Skeletal muscle satellite cell (primary cell): ENCODE measurements around the gene MYT1.

Experiments used
- H3K27me3 ChIP-seq: 2 replicates; pipeline ENCODE4 v1.7.0; 2013; ENCODE audit warnings: low read length; ENCODE audit not compliant: control insufficient read depth, insufficient read depth
- H3K36me3 ChIP-seq: 2 replicates; pipeline ENCODE4 v1.7.0; 2013; ENCODE audit warnings: mild to moderate bottlenecking, control low read depth, low read length; ENCODE audit not compliant: insufficient read depth
- H3K4me1 ChIP-seq: 2 replicates; pipeline ENCODE4 v1.7.0; 2013; ENCODE audit warnings: low read length; ENCODE audit not compliant: control insufficient read depth, insufficient read depth
- H3K4me2 ChIP-seq: 2 replicates; pipeline ENCODE4 v1.7.0; 2013; ENCODE audit warnings: mild to moderate bottlenecking, low read length
- H3K4me3 ChIP-seq: 2 replicates; pipeline ENCODE4 v1.7.0; 2013; ENCODE audit warnings: low read length
- H3K9ac ChIP-seq: 2 replicates; pipeline ENCODE4 v1.7.0; 2013; ENCODE audit warnings: mild to moderate bottlenecking, low read depth, low read length, moderate library complexity
- H3K9me3 ChIP-seq: replicated peaks from 2 replicates; pipeline ENCODE4 v1.7.0; 2013; ENCODE audit warnings: mild to moderate bottlenecking, control low read depth, low read length

Gene MYT1

DNA sequence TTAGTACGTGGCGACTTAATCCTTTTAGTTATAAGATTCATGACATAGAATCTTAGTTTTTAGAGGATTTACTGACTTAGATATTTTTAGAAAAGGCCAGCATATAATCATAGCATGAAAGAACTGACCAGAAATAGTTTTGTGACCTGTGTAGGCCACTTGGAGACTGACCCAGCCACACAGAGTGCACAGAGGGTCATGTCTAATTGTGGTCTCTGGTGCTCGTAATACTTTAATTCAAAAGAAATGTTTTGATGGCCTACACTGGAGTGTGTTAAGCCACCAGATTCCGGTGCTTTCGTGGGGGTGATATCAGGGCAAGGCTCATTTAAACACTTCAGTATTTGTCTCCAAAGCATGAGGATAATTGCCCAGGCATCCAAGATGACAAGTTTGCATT lies 102.7 kb downstream of the MYT1 start:
- Histone ChIP-seq H3K9me3 (no peaks in the 10 kb centered on the region), H3K9ac (no peak overlapping the region), H3K4me3 (no peak overlapping the region), H3K4me1 (no peaks in the 10 kb centered on the region), H3K36me3 (peaks cover 15% of the 10 kb centered on the region), H3K4me2 (no peak overlapping the region), H3K27me3 (no peaks in the 10 kb centered on the region)

DNA sequence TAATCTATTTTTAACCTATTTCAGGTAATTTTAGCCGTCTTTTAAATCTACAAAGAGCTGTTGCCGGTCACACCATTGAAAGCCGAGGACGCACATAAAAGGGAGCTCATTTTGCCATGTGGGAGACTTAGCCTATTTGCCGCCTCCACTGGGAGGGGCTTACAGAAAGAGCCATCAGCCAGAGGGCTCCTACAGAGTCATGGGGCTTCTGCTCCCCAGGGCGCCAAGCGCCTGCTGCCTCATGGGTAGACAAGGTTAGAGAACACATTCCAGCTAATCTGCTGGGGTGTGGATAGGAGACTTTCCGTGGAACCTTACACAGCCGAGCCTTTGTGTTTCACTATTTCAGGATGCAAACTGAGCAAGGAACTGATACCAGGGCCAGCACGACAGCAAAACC lies 103.9 kb downstream of the MYT1 start:
- Histone ChIP-seq H3K36me3 (peaks cover 17% of the 10 kb centered on the region), H3K9ac (no peak overlapping the region), H3K4me2 (no peak overlapping the region), H3K9me3 (no peaks in the 10 kb centered on the region), H3K27me3 (no peaks in the 10 kb centered on the region), H3K4me3 (no peak overlapping the region), H3K4me1 (no peaks in the 10 kb centered on the region)

DNA sequence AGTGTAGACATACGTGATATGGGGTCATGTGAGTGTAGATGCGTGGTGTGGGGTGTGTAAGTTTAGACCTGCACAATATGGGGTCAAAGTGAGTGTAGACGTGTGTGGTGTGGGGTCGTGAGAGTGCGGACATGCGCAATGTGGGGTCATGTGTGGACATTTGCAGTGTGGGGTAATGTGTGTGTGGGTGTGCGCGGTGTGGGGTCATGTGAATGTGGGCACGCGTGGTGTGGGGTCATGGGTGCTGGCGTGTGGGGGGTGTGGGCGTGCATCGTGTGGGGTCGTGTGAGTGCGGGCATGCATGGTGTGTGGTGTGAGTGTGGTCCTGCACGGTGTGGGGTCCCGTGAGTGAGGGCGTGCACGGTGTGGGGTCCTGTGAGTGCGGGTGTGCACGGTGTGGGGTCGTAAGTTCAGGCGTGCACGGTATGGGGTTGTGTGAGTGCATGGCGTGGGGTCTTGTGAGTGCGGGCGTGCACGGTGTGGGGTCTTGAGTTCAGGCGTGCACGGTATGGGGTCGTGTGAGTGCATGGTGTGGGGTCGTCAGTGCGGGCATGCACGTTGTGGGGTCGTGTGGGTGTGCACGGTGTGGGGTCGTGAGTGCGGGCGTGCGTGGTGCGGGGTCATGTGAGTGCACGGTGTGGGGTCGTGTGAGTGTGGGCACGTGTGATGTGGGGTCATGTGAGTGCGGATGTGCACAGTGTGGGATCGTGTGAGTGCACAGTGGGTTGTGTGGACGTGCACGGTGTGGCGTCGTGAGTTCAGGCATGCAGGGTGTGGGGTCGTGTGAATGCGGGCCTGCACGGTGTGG lies 105.6 kb downstream of the MYT1 start:
- no peak overlapping the region for H3K4me2 ChIP-seq
- no peaks in the 10 kb centered on the region for H3K27me3 ChIP-seq
- H3K4me3 ChIP-seq: no peak overlapping the region
- no peak overlapping the region for H3K9ac ChIP-seq
- no peaks in the 10 kb centered on the region for H3K9me3 ChIP-seq
- H3K4me1 ChIP-seq: no peaks in the 10 kb centered on the region
- H3K36me3 ChIP-seq: peaks cover 24% of the 10 kb centered on the region

DNA sequence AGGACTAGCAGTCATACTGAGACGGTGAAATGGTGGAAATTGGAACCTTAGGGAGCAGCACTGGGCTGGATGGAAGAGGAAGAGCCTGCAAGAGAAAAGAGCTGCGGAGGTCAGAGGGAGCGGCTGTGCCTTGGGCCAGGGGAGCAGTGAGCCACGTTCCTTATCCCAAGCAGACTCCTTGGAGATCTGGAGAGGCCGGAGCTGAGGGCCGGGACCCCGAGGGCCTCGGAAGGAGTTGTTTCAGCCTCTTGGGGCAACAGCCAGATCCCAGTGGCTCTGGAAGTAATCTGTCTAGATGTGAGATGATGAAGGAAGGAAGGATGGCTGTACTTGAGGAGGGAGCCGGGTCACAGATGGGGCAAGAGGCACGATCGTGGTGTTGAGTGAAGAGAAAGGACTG lies 107.4 kb downstream of the MYT1 start:
- no peak overlapping the region for H3K4me3 ChIP-seq
- no peak overlapping the region for H3K4me2 ChIP-seq
- H3K36me3 ChIP-seq: peaks cover 21% of the 10 kb centered on the region
- no peaks in the 10 kb centered on the region for H3K27me3 ChIP-seq
- H3K9ac ChIP-seq: no peak overlapping the region
- H3K9me3 ChIP-seq: no peaks in the 10 kb centered on the region
- H3K4me1 ChIP-seq: no peaks in the 10 kb centered on the region

DNA sequence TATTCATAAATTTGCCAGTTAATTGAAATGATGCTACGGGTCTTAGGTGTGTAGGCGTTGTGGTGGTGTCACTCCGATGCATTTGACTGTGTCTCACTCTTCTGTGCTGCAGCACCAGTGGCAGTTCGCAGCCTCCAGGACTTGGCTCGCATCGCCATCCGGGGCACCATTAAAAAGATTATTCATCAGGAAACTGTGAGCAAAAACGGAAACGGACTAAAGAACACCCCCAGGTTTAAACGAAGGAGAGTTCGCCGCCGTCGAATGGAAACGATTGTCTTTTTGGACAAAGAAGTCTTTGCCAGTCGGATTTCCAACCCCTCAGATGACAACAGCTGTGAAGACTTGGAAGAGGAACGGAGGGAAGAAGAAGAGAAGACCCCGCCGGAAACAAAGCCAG lies 108.9 kb downstream of the MYT1 start:
- H3K4me1 ChIP-seq: peaks cover 4% of the 10 kb centered on the region
- H3K4me2 ChIP-seq: no peak overlapping the region
- H3K9me3 ChIP-seq: no peaks in the 10 kb centered on the region
- H3K4me3 ChIP-seq: no peak overlapping the region
- no peak overlapping the region for H3K9ac ChIP-seq
- H3K36me3 ChIP-seq: peaks cover 20% of the 10 kb centered on the region
- H3K27me3 ChIP-seq: no peaks in the 10 kb centered on the region

DNA sequence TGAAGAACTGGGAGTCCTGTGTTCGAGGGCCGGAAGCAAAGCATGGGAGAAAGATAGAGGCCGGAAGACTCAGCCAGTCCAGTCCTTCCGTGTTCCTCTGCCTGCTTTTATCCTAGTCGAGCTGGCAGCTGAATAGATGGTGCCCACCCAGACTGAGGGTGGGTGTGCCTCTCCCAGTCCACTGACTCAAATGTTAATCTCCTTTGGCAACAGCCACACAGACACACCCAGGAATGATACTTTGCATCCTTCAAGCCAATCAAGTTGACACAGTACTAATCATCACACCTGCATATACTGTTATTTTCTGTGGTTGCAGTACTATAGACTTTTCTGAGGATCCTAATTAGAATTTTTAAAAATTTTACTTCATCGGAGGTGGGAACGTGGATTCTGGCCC lies 112.6 kb downstream of the MYT1 start:
- H3K4me2 ChIP-seq: no peak overlapping the region
- H3K9me3 ChIP-seq: no peaks in the 10 kb centered on the region
- H3K27me3 ChIP-seq: peaks cover 5% of the 10 kb centered on the region
- peaks cover 10% of the 10 kb centered on the region for H3K36me3 ChIP-seq
- no peak overlapping the region for H3K9ac ChIP-seq
- H3K4me1 ChIP-seq: peaks cover 4% of the 10 kb centered on the region
- no peak overlapping the region for H3K4me3 ChIP-seq

DNA sequence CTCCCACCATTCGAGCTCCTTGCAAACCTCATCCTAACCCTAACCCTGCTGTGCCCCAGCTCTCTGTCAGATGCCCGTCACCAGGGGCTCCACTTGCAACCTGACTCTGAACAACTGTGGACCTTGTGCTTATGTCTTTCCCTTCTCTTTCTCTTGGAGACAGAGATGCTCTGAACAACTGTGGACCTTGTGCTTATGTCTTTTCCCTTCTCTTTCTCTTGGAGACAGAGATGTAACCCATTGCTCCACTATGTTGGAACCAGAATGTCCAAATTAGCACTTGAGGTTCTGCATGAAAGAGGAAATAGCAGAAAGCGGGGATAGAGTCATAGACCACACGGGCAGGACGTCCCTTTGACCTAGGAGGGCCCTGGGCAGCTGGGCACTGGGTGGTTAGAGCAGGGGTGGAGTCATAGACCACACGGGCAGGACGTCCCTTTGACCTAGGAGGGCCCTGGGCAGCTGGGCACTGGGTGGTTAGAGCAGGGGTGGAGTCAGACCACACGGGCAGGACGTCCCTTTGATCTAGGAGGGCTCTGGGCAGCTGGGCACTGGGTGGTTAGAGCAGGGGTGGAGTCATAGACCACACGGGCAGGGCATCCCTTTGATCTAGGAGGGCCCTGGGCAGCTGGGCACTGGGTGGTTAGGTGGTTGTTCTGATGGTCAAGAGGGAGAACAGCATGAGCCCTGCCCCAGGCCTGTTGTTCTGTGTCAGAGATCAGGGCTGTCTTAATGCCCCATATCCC lies 113.5 kb downstream of the MYT1 start:
- Histone ChIP-seq H3K9ac (no peak overlapping the region), H3K4me2 (no peak overlapping the region), H3K4me3 (no peak overlapping the region), H3K27me3 (peaks cover 5% of the 10 kb centered on the region), H3K4me1 (peaks cover 4% of the 10 kb centered on the region), H3K36me3 (peaks cover 8% of the 10 kb centered on the region), H3K9me3 (no peaks in the 10 kb centered on the region)

DNA sequence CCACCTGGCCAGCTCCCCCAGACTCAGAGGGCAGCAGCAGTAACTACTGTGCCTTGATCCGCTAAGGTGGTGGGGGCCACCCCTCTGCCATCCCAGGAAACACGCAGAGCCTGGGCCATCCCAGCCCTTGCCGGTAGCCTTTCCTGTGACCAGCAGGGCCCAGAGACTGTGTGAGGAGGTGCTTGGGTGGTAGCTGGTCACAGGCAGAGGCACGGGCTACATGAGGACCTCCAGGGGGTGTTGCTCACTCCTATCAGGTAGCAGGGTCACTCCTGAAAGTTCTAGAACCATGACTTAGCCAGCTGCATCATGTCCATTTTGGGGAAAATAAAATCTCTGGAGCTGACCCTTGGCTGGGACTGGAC lies 114.0 kb downstream of the MYT1 start:
- no peak overlapping the region for H3K4me2 ChIP-seq
- peaks cover 5% of the 10 kb centered on the region for H3K36me3 ChIP-seq
- H3K9me3 ChIP-seq: no peaks in the 10 kb centered on the region
- no peak overlapping the region for H3K9ac ChIP-seq
- H3K4me3 ChIP-seq: no peak overlapping the region
- H3K4me1 ChIP-seq: peaks cover 4% of the 10 kb centered on the region
- H3K27me3 ChIP-seq: peaks cover 6% of the 10 kb centered on the region

DNA sequence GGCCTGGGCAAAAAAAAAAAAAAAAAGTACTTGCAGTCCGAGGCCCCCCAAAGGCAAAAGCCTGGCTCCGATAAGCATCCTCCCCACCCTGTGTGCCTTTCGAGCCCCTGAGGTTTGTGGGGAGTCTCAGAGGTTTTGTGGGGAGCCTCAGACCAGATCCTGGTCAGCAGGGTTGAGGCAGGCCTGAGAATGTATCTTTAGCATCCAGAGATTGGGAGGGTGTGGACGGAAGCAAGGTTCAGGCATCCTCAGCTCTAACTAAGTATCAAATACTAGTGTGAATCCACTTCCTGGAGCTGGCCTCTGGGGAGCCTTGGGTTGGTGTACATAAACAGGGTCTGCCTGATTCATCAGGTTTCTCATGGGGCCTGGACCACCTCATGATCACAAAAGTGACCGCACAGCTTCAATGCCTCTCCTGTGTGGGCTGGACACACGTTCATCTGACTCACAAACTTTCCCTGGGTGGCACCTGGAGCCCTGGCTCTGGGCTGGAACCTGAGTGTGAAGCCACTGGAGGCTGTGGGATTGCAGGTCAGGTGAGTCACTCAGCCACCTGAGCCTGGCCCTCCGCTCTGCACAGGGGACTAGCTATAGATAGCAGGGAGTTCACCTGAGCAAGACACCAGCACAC lies 115.7 kb downstream of the MYT1 start:
- Histone ChIP-seq H3K36me3 (no peaks in the 10 kb centered on the region), H3K4me1 (peaks cover 4% of the 10 kb centered on the region), H3K27me3 (peaks cover 12% of the 10 kb centered on the region), H3K4me3 (no peak overlapping the region), H3K4me2 (no peak overlapping the region), H3K9ac (no peak overlapping the region), H3K9me3 (no peaks in the 10 kb centered on the region)

DNA sequence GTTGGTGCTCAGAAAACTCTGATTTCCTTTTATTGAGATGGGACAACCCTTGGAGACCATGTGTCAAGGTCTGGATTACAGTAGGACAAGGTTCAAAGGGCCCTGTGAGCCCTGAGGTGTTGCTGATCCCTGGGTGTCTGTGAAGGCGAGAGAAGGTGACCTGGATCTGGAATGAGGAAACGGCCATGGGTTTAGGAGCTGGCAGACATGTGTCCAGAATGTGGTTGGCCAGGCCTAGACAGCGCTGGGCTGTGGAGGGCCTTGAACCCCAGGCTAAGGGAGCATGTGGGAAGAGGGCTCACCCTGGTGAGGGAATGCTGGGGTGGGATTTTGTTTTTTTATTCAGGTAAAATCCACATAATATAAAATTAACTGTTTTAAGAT lies 116.2 kb downstream of the MYT1 start:
- no peak overlapping the region for H3K4me3 ChIP-seq
- H3K4me2 ChIP-seq: no peak overlapping the region
- H3K4me1 ChIP-seq: peaks cover 4% of the 10 kb centered on the region
- no peaks in the 10 kb centered on the region for H3K9me3 ChIP-seq
- H3K27me3 ChIP-seq: peaks cover 12% of the 10 kb centered on the region
- no peaks in the 10 kb centered on the region for H3K36me3 ChIP-seq
- no peak overlapping the region for H3K9ac ChIP-seq

DNA sequence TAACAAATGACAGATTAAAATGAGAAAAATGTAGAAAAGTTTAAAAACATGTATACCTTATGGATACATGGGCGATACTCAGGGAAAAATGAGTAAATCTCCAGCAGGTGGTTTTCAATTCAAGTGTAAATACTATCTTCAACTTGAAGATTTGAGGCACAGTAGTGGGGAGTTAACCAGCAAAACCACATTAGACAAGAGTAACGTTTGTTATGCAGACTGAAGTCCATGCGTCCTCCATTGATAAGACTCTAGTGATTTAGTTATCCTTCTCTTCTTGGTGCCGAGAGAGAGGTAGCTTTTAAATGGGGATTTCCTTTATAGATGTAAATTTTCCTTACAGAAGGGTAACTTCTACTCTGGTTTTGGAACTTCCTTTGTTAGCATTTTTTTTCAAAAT lies 119.4 kb downstream of the MYT1 start:
- H3K36me3 ChIP-seq: no peaks in the 10 kb centered on the region
- H3K9me3 ChIP-seq: no peaks in the 10 kb centered on the region
- no peak overlapping the region for H3K9ac ChIP-seq
- H3K4me3 ChIP-seq: no peak overlapping the region
- no peaks in the 10 kb centered on the region for H3K4me1 ChIP-seq
- no peak overlapping the region for H3K4me2 ChIP-seq
- H3K27me3 ChIP-seq: peaks cover 12% of the 10 kb centered on the region
